Karpas-422 (cell line): ENCODE results near the gene SPOP. TPM values are rescaled to one million over a fixed set of nuclear protein-coding genes. Genes with fewer than 3 reads are reported as not detected.
"Not testable (repeated sequence)": the region's sequence is repeated elsewhere in the genome, so short reads cannot be mapped to it uniquely, and the experiment has no call there.

ENCODE experiments used
- DNase-seq: peaks from one replicate; pipeline ENCODE4 v3.0.0-alpha.2; 2015
- H2AFZ ChIP-seq: fragments of 200-600 bp; sonication (generic); 2 replicates; pipeline ENCODE4 v1.6.1; 2014; ENCODE audit warnings: antibody characterized with exemption, low read length, mixed read lengths
- H3K27ac ChIP-seq: fragments of 200-600 bp; sonication (generic); 2 replicates; pipeline ENCODE4 v1.5.1; 2014; ENCODE audit warnings: mild to moderate bottlenecking, low read length, moderate library complexity
- H3K27me3 ChIP-seq: fragments of 200-600 bp; sonication (generic); 2 replicates; pipeline ENCODE4 v1.6.1; 2014; ENCODE audit warnings: low read length, mixed read lengths
- H3K36me3 ChIP-seq: fragments of 200-600 bp; sonication (generic); 2 replicates; pipeline ENCODE4 v1.6.1; 2014; ENCODE audit warnings: low read length, mixed read lengths; ENCODE audit not compliant: insufficient read depth
- H3K4me1 ChIP-seq: fragments of 200-600 bp; sonication (generic); 2 replicates; pipeline ENCODE4 v1.6.1; 2014; ENCODE audit warnings: mild to moderate bottlenecking, low read length, mixed read lengths
- H3K4me2 ChIP-seq: fragments of 200-600 bp; sonication (generic); 2 replicates; pipeline ENCODE4 v1.6.1; 2014; ENCODE audit warnings: low read length, low read depth, mild to moderate bottlenecking; ENCODE audit not compliant: poor library complexity, severe bottlenecking
- H3K4me3 ChIP-seq: fragments of 200-600 bp; sonication (generic); 2 replicates; pipeline ENCODE4 v1.5.1; 2014; ENCODE audit warnings: mild to moderate bottlenecking, antibody characterized with exemption, low read length, mixed read lengths
- H3K79me2 ChIP-seq: fragments of 200-600 bp; sonication (generic); 2 replicates; pipeline ENCODE4 v1.6.1; 2014; ENCODE audit warnings: mild to moderate bottlenecking, low read length, mixed read lengths
- H3K9ac ChIP-seq: fragments of 200-600 bp; sonication (generic); 2 replicates; pipeline ENCODE4 v1.6.0; 2014; ENCODE audit warnings: low read length
- H3K9me2 ChIP-seq: fragments of 200-600 bp; sonication (generic), shearing (Covaris generic); replicated peaks from 2 replicates; pipeline ENCODE4 v1.6.0; 2014; ENCODE audit warnings: mild to moderate bottlenecking, low read length, moderate library complexity; ENCODE audit not compliant: insufficient read depth
- H3K9me3 ChIP-seq: fragments of 300-700, 200-600 bp; sonication (generic); 2 replicates; pipeline ENCODE4 v1.6.1; 2014; ENCODE audit warnings: low read length, mixed read lengths
- H4K20me1 ChIP-seq: fragments of 200-600 bp; sonication (generic); 2 replicates; pipeline ENCODE4 v1.6.1; 2014; ENCODE audit warnings: mild to moderate bottlenecking, antibody characterized with exemption, low read length, low read depth; ENCODE audit not compliant: insufficient read depth
- total RNA-seq: library from RNA; depleted of rRNA; stranded (reverse); fragments of >200 nt; shearing (Covaris generic); gene quantifications from 2 replicates; pipeline ENCODE4 v1.2.3, GENCODE V29; 2014; ENCODE audit warnings: low replicate concordance

SPOP gene
- total RNA-seq, 1 experiment from 2014 or later = 49.0 TPM

GRCh38 chr17:49572226-49572625 lies 105.7 kb downstream of the SPOP start:
- Histone ChIP-seq H2AFZ (no peak overlapping the region), H3K27me3 (no peaks in the 10 kb centered on the region), H4K20me1 (no peaks in the 10 kb centered on the region), H3K4me1 (peaks cover 9% of the 10 kb centered on the region), H3K79me2 (no peaks in the 10 kb centered on the region), H3K9me2 (no peaks in the 10 kb centered on the region), H3K36me3 (no peaks in the 10 kb centered on the region), H3K27ac (no peak overlapping the region), H3K9me3 (no peaks in the 10 kb centered on the region), H3K4me2 (no peak overlapping the region), H3K9ac (no peak overlapping the region), H3K4me3 (no peak overlapping the region)
- no peak for DNase-seq

GRCh38 chr17:49571764-49572163 lies 106.1 kb downstream of the SPOP start:
- H3K9ac ChIP-seq = no peak overlapping the region
- H3K79me2 ChIP-seq = no peaks in the 10 kb centered on the region
- H3K36me3 ChIP-seq = no peaks in the 10 kb centered on the region
- H4K20me1 ChIP-seq = no peaks in the 10 kb centered on the region
- no peak overlapping the region for H3K27ac ChIP-seq
- DNase-seq = no peak
- no peak overlapping the region for H2AFZ ChIP-seq
- no peak overlapping the region for H3K4me3 ChIP-seq
- peaks cover 9% of the 10 kb centered on the region for H3K4me1 ChIP-seq
- no peaks in the 10 kb centered on the region for H3K27me3 ChIP-seq
- no peak overlapping the region for H3K4me2 ChIP-seq
- no peaks in the 10 kb centered on the region for H3K9me2 ChIP-seq
- no peaks in the 10 kb centered on the region for H3K9me3 ChIP-seq

- Histone ChIP-seq H3K27me3 (no peaks in the 10 kb centered on the region), H3K9ac (no peak overlapping the region), H3K36me3 (no peaks in the 10 kb centered on the region), H4K20me1 (no peaks in the 10 kb centered on the region), H3K27ac (no peak overlapping the region), H2AFZ (no peak overlapping the region), H3K4me1 (peaks cover 9% of the 10 kb centered on the region), H3K79me2 (no peaks in the 10 kb centered on the region), H3K4me3 (no peak overlapping the region), H3K9me3 (no peaks in the 10 kb centered on the region), H3K9me2 (no peaks in the 10 kb centered on the region), H3K4me2 (no peak overlapping the region)
- no peak for DNase-seq
Observed at GRCh38 chr17:49571283-49571682, 106.6 kb downstream of the SPOP start.

GRCh38 chr17:49570540-49571242 lies 107.2 kb downstream of the SPOP start:
- no peaks in the 10 kb centered on the region for H3K79me2 ChIP-seq
- no peak for DNase-seq
- peak overlapping the region; percentile 40; the same call in 1 of the 2 replicates for H3K9ac ChIP-seq
- no peaks in the 10 kb centered on the region for H4K20me1 ChIP-seq
- H3K9me3 ChIP-seq = no peaks in the 10 kb centered on the region
- H3K4me2 ChIP-seq = peak overlapping the region; percentile 81
- H3K27ac ChIP-seq = no peak overlapping the region
- H3K9me2 ChIP-seq = no peaks in the 10 kb centered on the region
- H3K4me3 ChIP-seq = peak overlapping the region; percentile 84; the same call in 1 of the 2 replicates
- peaks cover 13% of the 10 kb centered on the region for H3K4me1 ChIP-seq
- no peaks in the 10 kb centered on the region for H3K36me3 ChIP-seq
- H2AFZ ChIP-seq = peak overlapping the region; percentile 100; the same call in 1 of the 2 replicates
- no peaks in the 10 kb centered on the region for H3K27me3 ChIP-seq

GRCh38 chr17:49568695-49569047 lies 109.2 kb downstream of the SPOP start:
- not testable (repeated sequence) for H4K20me1 ChIP-seq, H3K4me3 ChIP-seq, DNase-seq, H3K9me3 ChIP-seq, H3K79me2 ChIP-seq, H3K27ac ChIP-seq, H3K9ac ChIP-seq, H2AFZ ChIP-seq, H3K9me2 ChIP-seq, H3K4me2 ChIP-seq, H3K36me3 ChIP-seq, H3K27me3 ChIP-seq
- H3K4me1 ChIP-seq = peaks cover 13% of the 10 kb centered on the region

GRCh38 chr17:49567871-49568694 lies 109.8 kb downstream of the SPOP start:
- peak overlapping the region; percentile 63 for H3K4me2 ChIP-seq
- H3K4me3 ChIP-seq = peak overlapping the region; percentile 59; the same call in 1 of the 2 replicates
- no peaks in the 10 kb centered on the region for H3K27me3 ChIP-seq
- H4K20me1 ChIP-seq = no peaks in the 10 kb centered on the region
- peak; percentile 91 for DNase-seq
- no peaks in the 10 kb centered on the region for H3K36me3 ChIP-seq
- no peak overlapping the region for H3K27ac ChIP-seq
- peak overlapping the region; percentile 50 for H3K9ac ChIP-seq
- H3K4me1 ChIP-seq = peaks cover 13% of the 10 kb centered on the region
- no peaks in the 10 kb centered on the region for H3K9me2 ChIP-seq
- no peaks in the 10 kb centered on the region for H3K79me2 ChIP-seq
- no peaks in the 10 kb centered on the region for H3K9me3 ChIP-seq
- H2AFZ ChIP-seq = peak overlapping the region; percentile 69

- Histone ChIP-seq H4K20me1 (no peaks in the 10 kb centered on the region), H3K9me2 (no peaks in the 10 kb centered on the region), H3K36me3 (no peaks in the 10 kb centered on the region), H2AFZ (no peak overlapping the region), H3K9ac (no peak overlapping the region), H3K27ac (no peak overlapping the region), H3K27me3 (no peaks in the 10 kb centered on the region), H3K4me1 (peaks cover 13% of the 10 kb centered on the region), H3K79me2 (no peaks in the 10 kb centered on the region), H3K4me3 (no peak overlapping the region), H3K9me3 (no peaks in the 10 kb centered on the region), H3K4me2 (no peak overlapping the region)
- no peak for DNase-seq
Observed at GRCh38 chr17:49567104-49567521, 110.8 kb downstream of the SPOP start.

- H3K36me3 ChIP-seq = no peaks in the 10 kb centered on the region
- no peaks in the 10 kb centered on the region for H3K79me2 ChIP-seq
- no peaks in the 10 kb centered on the region for H4K20me1 ChIP-seq
- no peak overlapping the region for H3K4me2 ChIP-seq
- DNase-seq = no peak
- H3K9me3 ChIP-seq = no peaks in the 10 kb centered on the region
- H3K4me3 ChIP-seq = no peak overlapping the region
- H3K27me3 ChIP-seq = no peaks in the 10 kb centered on the region
- peaks cover 13% of the 10 kb centered on the region for H3K4me1 ChIP-seq
- H3K9ac ChIP-seq = no peak overlapping the region
- no peak overlapping the region for H2AFZ ChIP-seq
- H3K9me2 ChIP-seq = no peaks in the 10 kb centered on the region
- no peak overlapping the region for H3K27ac ChIP-seq
Observed at GRCh38 chr17:49566668-49567071, 111.2 kb downstream of the SPOP start.
